Umbilical cord (tissue), 2 donors: Measurements from ENCODE around the gene ANTKMT. TPM values are rescaled to one million over a fixed set of nuclear protein-coding genes. Genes with fewer than 3 reads are reported as not detected.
A peak's percentile ranks its signal among the peaks of the same experiment; 100 is the strongest.
"Not testable (repeated sequence)": the region's sequence is repeated elsewhere in the genome, so short reads cannot be mapped to it uniquely, and the experiment has no call there.

ENCODE experiments used
- DNase-seq: peaks from one replicate; pipeline ENCODE4 v3.0.0-alpha.2; 2015; ENCODE audit warnings: low spot score
- total RNA-seq: library from RNA; depleted of rRNA; stranded (reverse); fragments of >200 nt; gene quantifications from one replicate; pipeline ENCODE4 v1.2.3, GENCODE V29; 2014; ENCODE audit warnings: low replicate concordance; ENCODE audit not compliant: insufficient read depth

ANTKMT gene
- total RNA-seq, 1 donor from 2014 or later, result 35.6 TPM

DNA sequence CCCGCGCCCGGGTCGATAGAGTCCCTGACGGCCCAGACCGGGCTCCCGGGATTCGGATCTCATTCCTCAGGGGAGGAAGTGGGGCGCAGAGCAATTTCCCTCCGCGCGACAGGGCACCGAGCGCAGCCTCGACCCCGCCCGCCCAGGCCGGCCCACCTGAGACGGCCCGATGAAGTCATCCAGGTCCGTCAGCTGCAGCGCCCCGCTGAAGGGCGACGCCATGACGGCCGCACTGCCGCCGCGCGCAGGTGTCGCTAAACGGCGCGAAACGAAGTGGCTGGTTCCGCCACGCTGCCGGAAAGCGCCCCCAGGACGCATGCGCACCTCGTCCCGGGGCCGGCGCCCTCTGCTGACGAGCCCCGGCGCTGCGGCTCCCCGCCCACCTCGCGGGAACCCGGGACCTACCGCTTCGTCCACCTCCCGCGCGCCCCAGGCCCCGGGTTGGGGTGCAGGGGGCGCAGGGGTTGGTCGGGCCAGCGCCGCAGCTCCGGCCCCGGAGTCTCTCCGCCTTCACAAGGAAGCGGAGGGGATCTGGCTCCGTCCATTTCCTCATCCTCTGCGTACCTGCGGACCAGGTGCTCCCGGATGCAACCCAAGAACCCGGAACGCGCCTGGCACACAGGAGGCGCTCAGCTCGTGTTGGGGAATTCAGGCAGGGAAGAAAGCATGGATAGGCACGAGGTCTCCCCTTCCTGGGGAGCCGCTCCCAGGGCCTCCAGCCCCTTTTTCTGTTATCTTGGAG is 20.0 kb downstream of the ANTKMT start, which contains the start of gene CIAO3:
CIAO3 (minus strand) TSS at position 234 of the 742 bp plus-strand sequence; CDS start at position 222, 12 bp downstream.
- DNase-seq, result peak; percentile 87

- DNase-seq, result no peak
Observed at GRCh38 chr16:741986-742629, 21.2 kb downstream of the ANTKMT start.

GRCh38 chr16:742894-743293 is 21.9 kb downstream of the ANTKMT start:
- not testable (repeated sequence) for DNase-seq

GRCh38 chr16:743794-744500 is 23.0 kb downstream of the ANTKMT start:
- no peak for DNase-seq

DNA sequence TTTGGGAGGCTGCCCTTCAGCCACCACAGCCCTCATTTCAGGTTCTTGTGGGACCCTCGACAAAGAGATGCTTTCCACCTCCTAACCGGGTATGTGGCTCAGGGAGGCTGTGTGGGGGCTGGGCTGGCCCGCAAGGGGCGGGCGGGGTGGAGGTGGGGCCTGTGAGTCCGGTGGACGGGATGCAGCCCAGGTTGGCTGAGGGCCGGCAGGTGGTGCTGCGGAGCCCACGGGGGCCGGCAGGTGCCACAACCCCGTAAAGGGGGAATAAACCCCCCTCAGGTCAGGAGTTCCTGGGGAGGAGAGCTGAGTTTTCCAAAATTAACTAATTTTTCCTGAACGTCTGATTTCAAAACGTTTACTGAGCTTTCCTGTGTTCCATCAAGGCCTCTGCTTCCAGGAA is 24.8 kb downstream of the ANTKMT start:
- DNase-seq, result no peak

GRCh38 chr16:746637-747036 is 25.7 kb downstream of the ANTKMT start:
- no peak for DNase-seq

- DNase-seq, result no peak
Observed at GRCh38 chr16:747978-748746, 27.2 kb downstream of the ANTKMT start.

DNA sequence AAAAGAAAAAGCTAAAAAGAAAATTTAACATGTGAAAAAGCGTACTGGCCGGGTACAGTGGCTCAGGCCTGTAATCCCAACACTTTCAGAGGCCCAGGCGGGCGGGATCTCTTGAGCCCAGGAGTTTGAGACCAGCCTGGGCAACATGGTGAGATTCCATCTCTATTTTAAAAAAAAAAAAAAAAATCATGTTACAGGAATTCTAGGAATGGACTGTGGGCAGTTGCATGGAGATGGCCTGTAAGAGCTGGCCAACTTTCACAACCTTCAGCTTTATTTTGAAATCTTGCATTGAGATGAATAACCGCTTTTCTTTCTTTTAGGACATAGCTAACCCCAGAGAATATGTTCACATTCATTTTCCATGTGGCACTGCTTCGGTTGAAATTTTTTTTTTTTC is 28.1 kb downstream of the ANTKMT start:
- peak; percentile 55 for DNase-seq

DNA sequence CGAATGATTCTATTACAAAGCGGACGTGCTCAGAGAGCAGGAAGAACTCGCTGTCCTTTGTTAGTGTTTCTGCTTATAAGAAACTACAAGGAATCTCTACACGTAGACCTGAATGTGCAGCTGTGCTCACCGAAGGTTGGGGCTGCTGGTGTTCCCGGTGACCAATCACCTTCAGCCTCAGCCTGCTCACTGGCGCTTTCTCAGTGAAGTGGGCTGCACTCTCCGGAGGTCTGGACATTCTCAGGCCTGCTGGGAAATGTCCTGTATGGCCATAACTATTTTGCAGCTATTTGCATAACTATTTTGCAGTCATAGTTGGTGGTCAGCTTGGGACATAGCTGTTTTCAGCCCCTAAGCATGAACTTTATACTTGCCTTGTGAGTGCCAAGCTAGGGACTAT is 29.5 kb downstream of the ANTKMT start:
- peak; percentile 61 for DNase-seq

- no peak for DNase-seq
Observed at GRCh38 chr16:751152-752006, 30.4 kb downstream of the ANTKMT start.

GRCh38 chr16:752007-752312 is 31.0 kb downstream of the ANTKMT start:
- DNase-seq, result no peak

GRCh38 chr16:754121-754607 is 33.2 kb downstream of the ANTKMT start:
- not testable (repeated sequence) for DNase-seq

DNA sequence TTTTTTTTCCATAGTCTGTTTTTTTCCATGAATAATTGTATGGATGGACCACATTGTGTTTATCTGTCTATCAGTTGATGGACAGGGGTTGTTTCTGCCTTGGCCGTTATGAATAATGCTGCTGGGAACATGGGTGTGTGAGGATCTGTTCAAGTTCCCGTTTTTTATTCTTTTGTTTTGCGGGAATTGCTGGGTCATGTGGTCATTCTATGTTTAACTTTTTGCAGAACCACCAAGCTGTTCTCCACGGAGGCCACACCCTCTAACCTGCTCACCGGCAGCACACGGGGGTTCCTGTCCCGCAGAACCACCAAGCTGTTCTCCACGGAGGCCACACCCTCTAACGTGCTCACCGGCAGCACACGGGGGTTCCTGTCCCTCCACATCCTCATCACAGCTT is 33.7 kb downstream of the ANTKMT start:
- no peak for DNase-seq

DNA sequence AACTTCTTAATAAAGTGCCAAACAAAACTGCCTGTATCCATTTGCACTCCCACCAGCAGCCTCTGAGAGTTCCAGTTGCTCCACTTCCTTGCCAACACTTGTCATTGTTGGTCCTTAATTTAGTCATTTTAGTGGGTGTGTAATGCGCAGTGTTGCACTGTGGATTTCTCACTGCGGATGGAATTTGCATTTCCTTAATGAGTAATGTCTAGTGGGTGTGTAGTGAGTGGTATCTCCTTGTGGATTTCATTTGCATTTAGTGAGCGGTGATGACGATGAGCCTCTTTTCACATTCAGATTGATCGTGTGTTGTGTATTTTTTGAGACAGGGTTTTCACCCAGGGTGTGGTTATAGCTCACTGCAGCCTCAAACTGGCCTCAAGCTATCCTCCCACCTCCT is 35.5 kb downstream of the ANTKMT start:
- no peak for DNase-seq

- DNase-seq, result peak; percentile 58
Observed at GRCh38 chr16:759110-759910, 38.4 kb downstream of the ANTKMT start.

DNA sequence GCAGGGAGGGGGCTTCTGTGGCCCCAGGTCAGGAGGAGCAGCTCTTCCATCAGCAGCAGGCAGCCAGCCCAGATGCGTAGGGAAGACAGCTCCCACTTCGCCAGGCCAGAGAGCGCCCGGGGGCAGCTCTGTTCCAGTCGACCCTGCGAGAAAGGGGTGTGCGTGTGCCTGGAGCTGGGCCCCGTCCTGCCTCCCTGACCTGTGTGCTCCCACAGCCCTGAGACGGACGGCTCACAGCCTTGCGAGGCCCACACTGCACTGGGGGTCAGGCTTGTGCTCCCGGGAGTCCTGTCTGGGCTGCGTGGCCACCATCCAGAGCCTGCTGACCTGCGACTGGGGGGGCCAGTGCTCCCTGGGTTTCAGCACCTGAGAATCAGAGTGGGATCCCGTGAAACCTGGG is 39.1 kb downstream of the ANTKMT start:
- no peak for DNase-seq

DNA sequence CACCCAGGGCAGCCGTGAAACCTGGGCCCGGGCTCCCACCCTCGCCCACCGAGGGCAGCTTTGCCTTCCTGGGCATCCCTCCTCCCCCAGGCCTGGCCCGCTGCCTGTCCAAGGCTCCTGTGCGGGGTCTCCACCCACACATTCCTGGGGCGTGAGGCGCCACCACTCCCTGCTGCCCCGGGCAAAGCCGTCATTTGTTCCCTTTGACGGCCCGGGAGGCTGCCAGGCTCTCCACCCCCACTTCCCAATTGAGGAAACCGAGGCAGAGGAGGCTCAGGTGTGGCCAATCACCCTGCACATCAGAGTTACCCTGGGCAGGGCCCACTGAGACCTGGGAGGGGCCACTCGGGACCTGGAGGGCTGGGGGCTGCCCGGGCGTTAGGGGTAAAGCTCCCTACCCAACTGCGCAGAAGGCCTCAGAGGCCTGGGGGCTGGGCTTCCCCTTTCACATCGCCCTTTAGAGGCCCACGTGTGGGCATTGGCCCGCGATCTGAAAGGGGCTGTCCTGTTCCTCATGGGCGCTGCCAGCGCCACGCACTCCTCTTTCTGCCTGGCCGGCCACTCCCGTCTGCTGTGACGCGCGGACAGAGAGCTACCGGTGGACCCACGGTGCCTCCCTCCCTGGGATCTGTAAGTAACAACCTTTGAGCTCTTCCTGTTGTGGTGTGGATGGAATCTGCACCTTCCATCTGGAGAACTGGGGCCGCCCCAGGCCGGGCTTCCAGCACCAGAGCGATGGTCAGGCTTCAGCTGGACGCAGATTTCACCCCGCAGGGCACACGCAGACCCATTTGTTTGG is 39.8 kb downstream of the ANTKMT start, which contains the start of gene MSLN:
MSLN (plus strand) TSS at position 190 of the 799 bp plus-strand sequence. CDS start 1,947 bp downstream, outside the sequence.
- no peak for DNase-seq

DNA sequence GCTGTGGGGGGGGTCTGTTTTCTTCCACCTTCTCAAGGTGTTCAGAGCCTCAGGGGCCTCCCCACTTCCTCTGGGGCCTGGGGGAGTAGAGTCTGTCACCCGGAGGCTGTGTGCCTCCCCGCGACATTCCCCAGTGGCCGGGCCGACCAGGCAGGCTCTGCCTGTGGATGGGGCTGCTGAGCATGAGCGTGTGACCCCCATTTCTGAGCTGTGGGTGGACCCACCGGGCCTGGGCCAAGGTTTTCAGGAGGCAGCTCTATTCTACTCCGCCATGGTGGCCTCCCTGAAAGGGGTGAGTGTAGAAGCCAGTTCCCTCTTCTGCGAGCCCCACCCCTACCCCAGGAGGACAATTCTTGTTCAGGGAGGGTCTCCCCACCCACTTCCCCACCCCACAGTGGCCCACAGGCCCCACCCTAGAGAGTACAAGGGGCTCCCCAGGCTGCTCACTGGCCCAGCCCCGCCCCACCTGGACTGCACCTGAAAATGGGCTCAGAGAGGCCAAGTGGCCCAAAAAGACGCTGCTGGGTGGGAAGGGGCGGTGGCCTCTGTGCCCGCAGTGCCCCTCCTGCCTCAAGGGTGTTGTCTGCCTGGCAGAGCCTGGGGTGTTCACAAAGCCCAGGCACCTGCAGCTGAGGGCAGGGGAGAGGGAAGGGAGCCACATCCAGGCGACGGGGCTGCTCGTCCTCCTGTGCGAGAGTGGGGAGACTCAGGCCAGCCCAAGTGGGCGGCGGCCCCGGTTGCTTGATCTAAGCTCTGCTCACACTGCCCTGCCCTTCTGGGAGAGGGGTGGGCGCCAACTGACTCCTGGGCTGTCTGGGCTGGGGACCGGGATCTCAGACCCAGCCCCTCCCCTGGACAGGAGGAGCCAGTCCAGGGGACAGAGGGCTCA is 40.9 kb downstream of the ANTKMT start:
- DNase-seq, result no peak
